HCT116 (cell line): ENCODE results near the gene POLR2H.

Experiments
- EGR1 ChIP-seq: IDR thresholded peaks from 2 replicates; pipeline ENCODE4 v1.6.1; 2012; ENCODE audit warnings: low read depth
- EZH2 ChIP-seq: fragments of 200-600 bp; sonication (generic); IDR thresholded peaks from 2 replicates; pipeline ENCODE4 v1.6.1; 2017; ENCODE audit warnings: antibody characterized with exemption, mixed run types
- POLR2A ChIP-seq: IDR thresholded peaks from 2 replicates; pipeline ENCODE4 v1.7.0; 2011; ENCODE audit warnings: borderline replicate concordance; ENCODE audit not compliant: insufficient read depth, insufficient read length; ENCODE audit errors: extremely low read depth
- POLR2AphosphoS5 ChIP-seq: IDR thresholded peaks from 2 replicates; pipeline ENCODE4 v1.6.1; 2011; ENCODE audit warnings: mild to moderate bottlenecking, low read depth, low read length, moderate library complexity
- REST ChIP-seq: IDR thresholded peaks from 2 replicates; pipeline ENCODE4 v1.6.1; 2012; ENCODE audit warnings: low read depth
- SP1 ChIP-seq: IDR thresholded peaks from 2 replicates; pipeline ENCODE4 v1.6.1; 2012; ENCODE audit warnings: low read depth
- YY1 ChIP-seq: IDR thresholded peaks from 2 replicates; pipeline ENCODE4 v1.6.1; 2011; ENCODE audit warnings: low read length, low read depth, moderate library complexity, mild to moderate bottlenecking; ENCODE audit not compliant: insufficient replicate concordance; ENCODE audit errors: extremely low read depth
- TF ChIP-seq, protein P1 (sequence below): IDR thresholded peaks from 2 replicates; pipeline ENCODE4 v1.6.1; 2011; ENCODE audit warnings: mild to moderate bottlenecking, low read length, moderate library complexity; ENCODE audit not compliant: insufficient replicate concordance; ENCODE audit errors: extremely low read depth
- TF ChIP-seq, protein P2 (sequence below), 3 experiments: fragments of 200-600 bp in 1 of 3; sonication (generic) in 1 of 3; IDR thresholded peaks in 2 of 3; conservative IDR thresholded peaks in 1 of 3; 2 replicates each; pipeline ENCODE4 v1.5.1; 2012 to 2017; ENCODE audit warnings: low read depth in 2 of 3, low read length in 2 of 3, antibody characterized with exemption in 1 of 3, borderline replicate concordance in 1 of 3, control low read depth in 1 of 3, mild to moderate bottlenecking in 1 of 3, mixed read lengths in 1 of 3, mixed run types in 1 of 3, moderate library complexity in 1 of 3; ENCODE audit not compliant: insufficient read depth in 1 of 3
- TF ChIP-seq, protein P3 (sequence below): IDR thresholded peaks from 2 replicates; pipeline ENCODE4 v1.6.1; 2012

DNA sequence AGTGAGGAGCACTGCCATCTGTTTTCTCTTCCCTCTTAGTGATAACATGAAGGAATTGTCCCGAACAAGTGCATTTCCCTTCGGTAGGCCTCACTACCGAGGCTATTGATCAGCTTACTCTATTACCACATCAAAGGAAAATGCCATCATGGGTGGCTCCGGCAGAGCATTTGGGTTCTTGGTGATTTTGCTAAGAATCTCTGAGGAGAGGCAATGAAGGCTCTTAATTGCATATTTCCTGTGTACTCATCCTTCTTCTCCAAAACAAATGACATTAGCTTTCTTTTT, 53.6 kb downstream of the POLR2H start:
- TF ChIP-seq, protein P1, sequence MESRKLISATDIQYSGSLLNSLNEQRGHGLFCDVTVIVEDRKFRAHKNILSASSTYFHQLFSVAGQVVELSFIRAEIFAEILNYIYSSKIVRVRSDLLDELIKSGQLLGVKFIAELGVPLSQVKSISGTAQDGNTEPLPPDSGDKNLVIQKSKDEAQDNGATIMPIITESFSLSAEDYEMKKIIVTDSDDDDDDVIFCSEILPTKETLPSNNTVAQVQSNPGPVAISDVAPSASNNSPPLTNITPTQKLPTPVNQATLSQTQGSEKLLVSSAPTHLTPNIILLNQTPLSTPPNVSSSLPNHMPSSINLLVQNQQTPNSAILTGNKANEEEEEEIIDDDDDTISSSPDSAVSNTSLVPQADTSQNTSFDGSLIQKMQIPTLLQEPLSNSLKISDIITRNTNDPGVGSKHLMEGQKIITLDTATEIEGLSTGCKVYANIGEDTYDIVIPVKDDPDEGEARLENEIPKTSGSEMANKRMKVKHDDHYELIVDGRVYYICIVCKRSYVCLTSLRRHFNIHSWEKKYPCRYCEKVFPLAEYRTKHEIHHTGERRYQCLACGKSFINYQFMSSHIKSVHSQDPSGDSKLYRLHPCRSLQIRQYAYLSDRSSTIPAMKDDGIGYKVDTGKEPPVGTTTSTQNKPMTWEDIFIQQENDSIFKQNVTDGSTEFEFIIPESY: no peak
- TF ChIP-seq, protein P2, sequence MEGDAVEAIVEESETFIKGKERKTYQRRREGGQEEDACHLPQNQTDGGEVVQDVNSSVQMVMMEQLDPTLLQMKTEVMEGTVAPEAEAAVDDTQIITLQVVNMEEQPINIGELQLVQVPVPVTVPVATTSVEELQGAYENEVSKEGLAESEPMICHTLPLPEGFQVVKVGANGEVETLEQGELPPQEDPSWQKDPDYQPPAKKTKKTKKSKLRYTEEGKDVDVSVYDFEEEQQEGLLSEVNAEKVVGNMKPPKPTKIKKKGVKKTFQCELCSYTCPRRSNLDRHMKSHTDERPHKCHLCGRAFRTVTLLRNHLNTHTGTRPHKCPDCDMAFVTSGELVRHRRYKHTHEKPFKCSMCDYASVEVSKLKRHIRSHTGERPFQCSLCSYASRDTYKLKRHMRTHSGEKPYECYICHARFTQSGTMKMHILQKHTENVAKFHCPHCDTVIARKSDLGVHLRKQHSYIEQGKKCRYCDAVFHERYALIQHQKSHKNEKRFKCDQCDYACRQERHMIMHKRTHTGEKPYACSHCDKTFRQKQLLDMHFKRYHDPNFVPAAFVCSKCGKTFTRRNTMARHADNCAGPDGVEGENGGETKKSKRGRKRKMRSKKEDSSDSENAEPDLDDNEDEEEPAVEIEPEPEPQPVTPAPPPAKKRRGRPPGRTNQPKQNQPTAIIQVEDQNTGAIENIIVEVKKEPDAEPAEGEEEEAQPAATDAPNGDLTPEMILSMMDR (IDR thresholded peaks at IDR 0.05 in 2 of 3, conservative IDR thresholded peaks at IDR 0.05 in 1 of 3; ENCODE audit: borderline replicate concordance in 1 of 3, insufficient read depth in 1 of 3, low read depth in 2 of 3, low read length in 2 of 3): no peak
- TF ChIP-seq, protein P3, sequence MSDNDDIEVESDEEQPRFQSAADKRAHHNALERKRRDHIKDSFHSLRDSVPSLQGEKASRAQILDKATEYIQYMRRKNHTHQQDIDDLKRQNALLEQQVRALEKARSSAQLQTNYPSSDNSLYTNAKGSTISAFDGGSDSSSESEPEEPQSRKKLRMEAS: no peak
- no peak for TF ChIP-seq POLR2AphosphoS5
- no peak for TF ChIP-seq EZH2
- TF ChIP-seq REST: no peak
- no peak for TF ChIP-seq POLR2A
- no peak for TF ChIP-seq EGR1
- no peak for TF ChIP-seq YY1
- TF ChIP-seq SP1: no peak
